NCI-H1436 treated with DMSO at 0.1 percent for 48 hours (cell line): Measurements from ENCODE around the gene C4B.
"Not testable (repeated sequence)": the region's sequence is repeated elsewhere in the genome, so short reads cannot be mapped to it uniquely, and the experiment has no call there.

Experiments
- DNase-seq: peaks from one replicate; lab custom pipeline; 2025; lab: John Stamatoyannopoulos, UW

Gene C4B

DNA sequence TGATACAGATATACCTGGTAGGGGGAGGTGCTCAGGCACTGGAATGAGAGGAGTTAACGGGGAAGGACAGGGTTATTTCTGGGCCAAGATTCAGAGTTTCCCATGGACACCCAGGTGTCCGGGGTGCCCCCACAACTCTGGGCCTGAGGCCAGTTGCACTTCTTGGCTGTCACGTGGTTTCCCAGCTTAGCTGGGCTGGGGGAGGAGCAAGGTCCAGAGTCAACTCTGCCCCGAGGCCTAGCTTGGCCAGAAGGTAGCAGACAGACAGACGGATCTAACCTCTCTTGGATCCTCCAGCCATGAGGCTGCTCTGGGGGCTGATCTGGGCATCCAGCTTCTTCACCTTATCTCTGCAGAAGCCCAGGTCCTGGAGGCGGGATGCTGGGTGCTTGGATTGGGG lies at the start of gene C4B:
C4B (plus strand) TSS at position 249 of the 400 bp plus-strand sequence; CDS start at position 300, 51 bp downstream.
- not testable (repeated sequence) for DNase-seq

DNA sequence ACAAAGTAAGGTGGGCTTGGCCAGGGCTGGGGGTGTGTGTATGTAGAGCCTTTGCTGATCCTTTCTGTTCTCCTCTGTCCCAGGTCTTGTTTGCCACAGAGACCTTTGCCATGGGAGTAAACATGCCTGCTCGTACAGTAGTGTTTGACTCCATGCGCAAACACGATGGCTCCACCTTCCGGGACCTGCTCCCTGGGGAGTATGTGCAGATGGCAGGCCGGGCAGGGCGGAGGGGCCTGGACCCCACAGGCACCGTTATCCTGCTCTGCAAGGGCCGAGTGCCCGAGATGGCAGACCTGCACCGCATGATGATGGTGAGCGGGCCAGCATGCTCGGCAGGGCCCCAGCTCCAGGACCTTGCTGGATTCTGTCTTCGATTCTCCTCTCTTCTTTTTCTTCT lies 48.9 kb upstream of the C4B start:
- no peak for DNase-seq

DNA sequence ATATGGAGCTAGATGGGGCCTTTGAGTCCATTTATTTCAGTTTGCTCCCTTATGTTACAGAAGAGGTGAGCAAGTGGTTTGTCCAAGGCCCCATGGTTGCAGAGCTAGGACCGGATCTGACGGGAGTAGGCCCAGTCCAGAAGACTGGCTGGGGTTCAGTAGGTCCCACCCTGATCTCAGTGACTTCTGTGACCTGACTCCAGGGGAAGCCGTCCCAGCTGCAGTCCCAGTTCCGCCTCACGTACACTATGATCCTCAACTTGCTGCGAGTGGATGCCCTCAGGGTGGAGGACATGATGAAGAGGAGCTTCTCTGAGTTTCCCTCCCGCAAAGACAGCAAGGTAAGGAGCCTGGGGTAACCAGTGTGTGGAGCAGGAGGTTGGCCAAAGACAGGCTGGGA lies 48.1 kb upstream of the C4B start:
- DNase-seq = no peak

DNA sequence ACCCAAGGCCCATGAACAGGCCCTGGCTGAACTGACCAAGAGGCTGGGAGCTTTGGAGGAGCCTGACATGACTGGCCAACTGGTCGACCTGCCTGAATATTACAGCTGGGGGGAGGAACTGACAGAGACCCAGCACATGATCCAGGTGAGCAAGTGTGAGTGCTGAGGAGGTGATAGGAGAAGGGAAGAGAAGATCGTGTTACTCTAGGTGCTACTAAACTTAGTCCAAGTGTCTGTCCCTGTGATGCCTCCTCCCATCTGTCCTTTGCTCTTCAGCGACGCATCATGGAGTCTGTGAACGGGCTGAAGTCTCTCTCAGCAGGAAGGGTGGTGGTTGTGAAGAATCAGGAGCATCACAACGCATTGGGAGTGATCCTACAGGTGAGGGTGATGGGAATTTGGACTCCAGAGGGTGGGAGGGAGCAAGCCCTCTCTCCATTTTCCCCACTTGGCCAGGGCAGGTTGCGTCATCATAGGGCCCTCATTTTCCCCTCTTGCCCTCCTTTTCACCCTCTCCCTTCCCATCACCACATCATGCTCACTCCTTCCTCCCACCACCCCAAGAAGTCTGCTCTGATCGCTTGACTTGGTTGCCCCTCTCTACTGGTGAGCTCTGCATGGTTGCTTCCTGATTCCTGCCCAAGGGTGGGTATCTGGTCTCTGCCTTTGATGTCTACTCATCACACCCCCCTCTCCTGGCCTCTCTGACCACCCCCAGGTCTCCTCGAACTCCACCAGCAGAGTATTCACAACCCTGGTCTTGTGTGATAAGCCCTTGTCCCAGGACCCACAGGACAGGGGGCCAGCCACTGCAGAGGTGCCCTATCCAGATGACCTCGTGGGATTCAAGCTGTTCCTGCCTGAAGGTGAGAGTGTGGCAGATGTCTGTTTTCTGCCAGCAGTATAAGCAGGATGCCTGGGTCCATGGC lies 47.3 kb upstream of the C4B start:
- DNase-seq = no peak

DNA sequence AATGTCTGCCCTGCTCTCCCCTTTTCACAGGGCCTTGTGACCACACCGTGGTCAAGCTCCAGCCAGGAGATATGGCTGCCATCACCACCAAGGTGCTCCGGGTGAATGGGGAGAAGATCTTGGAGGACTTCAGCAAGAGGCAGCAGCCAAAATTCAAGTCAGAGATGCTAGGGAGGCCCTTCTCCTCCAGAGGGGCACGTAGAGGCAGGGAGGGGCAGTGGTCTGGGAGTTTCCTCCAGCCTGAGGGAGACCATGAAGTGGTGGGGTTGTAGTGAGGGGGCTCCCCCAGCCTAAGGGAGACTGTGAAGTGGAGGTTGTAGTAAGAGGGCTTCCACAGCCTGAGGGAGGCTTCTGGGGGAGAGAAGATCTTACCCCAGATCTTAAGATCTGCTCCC lies 46.7 kb upstream of the C4B start:
- DNase-seq = no peak

DNA sequence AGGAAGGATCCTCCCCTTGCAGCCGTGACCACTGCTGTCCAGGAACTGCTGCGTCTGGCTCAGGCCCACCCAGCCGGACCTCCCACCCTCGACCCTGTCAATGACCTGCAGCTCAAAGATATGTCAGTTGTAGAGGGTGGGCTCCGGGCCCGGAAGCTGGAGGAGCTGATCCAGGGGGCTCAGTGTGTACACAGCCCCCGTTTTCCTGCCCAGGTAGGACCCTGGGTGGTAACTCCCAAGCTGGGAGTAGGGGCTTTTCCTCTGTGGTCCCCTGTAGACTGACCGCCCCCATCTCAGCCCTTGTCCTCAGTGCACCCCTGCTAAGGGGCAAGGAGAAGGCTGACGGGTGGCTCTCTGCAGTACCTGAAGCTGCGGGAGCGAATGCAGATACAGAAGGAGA lies 46.3 kb upstream of the C4B start:
- DNase-seq = no peak

DNA sequence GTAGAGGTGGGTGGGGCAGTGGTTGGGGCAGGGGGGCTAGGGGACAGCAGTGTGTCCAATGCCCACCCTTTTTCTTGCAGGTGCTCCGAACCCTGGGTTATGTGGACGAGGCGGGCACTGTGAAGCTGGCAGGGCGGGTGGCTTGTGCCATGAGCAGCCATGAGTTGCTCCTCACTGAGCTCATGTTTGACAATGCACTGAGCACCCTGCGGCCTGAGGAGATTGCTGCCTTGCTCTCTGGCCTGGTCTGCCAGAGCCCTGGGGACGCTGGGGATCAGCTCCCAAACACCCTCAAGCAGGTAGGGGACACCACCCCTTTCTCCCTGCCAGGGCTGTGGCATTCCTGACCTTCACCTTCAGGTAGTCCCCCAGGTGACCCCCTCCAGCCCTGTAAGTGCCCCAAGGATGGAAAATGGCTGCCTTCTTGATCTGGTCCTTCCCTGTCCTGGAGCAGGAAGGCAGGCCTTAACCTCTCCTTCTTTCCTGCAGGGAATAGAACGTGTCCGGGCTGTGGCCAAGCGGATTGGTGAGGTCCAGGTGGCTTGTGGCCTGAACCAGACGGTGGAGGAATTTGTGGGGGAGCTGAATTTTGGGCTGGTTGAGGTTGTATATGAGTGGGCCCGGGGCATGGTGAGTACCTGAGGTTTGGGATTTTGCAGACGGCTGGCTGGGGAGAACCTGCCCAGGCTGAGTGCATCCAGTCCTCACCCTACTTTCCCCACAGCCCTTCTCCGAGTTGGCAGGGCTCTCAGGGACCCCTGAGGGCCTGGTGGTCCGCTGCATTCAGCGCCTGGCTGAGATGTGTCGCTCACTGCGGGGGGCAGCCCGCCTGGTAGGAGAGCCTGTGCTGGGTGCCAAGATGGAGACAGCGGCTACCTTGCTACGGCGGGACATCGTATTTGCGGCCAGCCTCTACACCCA lies 45.5 kb upstream of the C4B start:
- DNase-seq = no peak

DNA sequence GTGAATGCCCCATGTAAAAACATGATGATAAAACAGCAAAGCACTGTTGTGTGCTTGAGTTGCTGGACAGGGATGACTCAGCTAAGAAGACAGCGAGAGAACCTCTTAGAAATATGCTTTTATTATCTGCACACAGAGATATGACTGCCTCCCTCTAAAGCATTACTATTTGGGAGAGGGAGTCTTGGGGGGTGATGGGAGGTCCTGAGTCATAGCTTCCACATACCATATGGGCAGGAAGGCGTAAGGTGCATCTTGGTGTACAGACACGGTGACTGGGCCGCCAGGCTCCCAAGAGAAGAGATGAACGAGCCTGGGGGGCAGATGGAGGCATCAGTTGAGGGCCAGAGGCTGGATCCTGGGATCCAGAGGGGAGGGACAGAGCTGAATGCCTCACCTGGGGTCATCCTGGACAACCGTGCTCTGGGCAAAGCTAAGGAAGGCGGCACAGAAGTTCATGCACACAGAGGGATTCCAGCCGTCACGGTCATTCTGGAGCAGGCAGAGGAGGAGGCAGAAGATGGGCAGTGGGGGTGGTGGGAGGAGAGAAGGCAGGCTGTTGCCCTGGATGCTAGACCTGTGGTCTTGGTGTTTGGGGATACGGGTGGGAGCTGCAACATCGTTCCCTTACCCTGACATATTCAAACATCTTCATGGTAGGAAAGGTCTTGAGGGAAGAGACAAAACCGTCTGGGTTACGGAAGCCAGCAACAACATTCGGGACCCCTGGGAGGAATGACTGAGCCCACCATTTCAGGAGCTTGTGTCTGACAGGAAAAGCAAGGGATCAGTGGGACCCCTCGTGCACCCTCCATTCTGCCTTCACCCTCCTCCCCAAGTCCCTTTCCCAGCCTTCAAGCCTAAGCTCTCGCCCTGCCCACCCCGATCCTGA lies 44.6 kb upstream of the C4B start:
- DNase-seq = no peak

DNA sequence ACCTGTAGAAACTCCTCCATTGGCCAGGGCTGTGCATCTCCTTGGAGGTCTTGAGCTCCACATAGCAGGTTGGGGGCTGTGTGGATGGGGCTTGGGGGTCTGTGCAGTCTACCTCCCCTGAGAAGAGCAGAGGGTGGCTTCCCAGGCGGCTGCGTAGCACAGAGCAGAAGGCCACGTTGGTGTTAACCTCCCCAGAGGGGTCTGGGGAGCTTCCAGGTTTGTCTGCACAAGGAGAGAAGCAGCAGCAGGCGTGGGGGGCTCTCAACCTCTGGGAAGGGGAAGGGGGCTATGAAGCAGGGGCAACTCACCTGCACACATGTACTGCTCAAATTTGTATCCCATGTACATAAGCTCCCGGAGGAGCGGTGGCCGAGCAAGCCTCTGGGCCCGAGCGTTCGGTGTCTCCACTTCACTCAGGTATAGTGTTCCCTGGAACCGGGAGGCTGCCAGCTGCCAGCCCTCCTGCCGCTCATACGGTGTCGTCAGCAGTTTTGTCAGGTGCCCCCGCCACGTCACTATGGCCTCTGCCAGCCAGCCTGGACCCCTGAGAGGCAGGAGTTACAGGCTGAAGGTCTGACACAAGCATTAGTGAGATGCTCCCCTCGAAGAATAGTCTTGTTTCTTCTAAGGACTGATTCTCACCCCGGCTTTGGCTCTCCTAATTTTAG lies 43.9 kb upstream of the C4B start:
- DNase-seq = no peak

DNA sequence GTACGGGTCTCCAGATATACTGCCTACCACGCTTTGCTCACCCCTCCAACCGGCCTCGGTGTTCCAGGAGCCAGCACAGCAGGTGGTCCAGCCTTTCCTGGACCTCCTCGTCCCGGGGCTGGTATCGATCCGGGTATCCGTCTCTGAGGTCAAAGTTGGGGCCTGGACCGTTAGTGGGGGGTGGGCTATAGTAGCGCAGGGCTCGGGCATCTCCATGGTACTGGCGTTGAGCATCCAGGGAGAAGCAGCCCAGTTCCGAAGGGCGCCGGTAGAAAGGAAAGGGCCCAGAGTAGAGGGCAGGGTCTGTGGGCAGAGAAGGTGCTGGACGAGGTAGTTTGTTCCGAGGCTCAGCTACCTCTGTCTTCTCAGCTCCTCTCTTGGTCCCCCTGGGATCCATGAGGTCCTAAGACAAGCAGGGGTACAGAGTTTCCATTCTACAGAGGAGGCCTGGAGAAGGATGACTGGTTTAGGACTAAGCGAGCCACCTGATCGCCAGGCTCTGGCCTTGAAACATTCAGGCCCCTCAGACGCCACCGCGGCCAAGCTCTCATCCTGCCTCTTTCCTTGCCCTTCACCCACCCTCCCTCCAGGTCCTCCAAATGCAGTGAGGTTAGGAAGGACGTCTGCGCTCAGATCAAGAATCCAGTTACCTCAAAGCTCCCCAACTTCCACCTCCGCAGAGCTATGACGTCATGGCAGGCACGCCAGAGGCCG lies 43.2 kb upstream of the C4B start:
- DNase-seq = no peak

DNA sequence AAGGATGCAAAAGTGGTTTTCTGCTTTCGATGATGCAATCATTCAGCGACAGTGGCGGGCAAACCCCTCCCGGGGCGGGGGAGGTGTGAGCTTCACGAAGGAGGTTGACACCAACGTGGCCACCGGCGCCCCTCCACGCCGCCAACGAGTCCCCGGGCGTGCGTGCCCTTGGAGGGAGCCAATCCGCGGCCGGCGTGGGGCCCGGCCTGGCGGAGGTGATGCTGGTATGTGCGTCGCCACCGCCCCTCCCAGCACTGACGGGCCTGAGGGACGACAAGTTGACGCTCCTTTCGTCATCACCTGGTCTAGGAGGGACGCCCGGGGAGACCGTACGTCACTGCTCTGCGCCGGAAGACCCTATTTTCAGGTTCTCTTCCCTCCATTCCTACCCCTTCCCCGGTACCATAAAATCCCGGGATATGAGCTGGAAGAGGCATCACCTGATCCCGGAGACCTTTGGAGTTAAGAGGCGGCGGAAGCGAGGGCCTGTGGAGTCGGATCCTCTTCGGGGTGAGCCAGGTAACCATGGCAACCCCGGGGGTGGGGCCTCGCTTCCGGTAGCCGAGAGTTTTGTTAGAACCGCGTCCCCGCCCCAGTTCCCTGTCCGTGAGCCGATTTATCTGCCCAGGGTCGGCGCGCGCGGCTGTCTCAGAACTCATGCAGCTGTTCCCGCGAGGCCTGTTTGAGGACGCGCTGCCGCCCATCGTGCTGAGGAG lies 42.4 kb upstream of the C4B start, which contains the start of gene DXO:
DXO (minus strand) TSS at position 146 of the 716 bp plus-strand sequence. CDS start 463 bp downstream, outside the sequence.
- peak; percentile 85 for DNase-seq

DNA sequence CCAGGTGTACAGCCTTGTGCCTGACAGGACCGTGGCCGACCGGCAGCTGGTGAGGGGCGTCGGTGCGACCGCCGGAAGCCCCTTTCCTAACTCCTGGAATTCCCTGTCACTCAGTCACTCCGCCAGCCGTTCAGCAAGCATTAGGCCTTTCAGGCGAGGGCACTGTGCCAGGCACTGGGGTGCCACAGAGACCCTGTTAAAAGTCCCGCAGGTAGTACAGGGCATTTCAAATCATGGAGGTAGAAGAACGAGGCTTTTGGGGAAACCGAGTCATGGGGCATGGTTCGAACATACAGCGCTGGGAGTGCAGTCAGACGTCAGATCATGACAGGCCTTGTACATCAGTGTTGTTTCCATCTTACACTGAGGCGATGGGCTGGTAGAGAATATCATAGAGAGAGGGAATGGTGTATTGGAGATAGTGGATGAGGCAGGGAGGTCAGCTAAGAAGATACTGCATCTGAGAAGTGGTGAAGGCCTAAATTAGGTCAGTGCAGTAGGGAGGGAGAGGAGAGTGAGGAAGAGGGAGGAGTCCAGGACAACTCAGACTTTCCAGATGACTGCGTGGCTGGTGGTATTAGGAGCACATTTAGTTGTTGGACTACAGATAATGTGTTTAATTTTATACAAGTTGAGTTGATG lies 41.8 kb upstream of the C4B start:
- no peak for DNase-seq

DNA sequence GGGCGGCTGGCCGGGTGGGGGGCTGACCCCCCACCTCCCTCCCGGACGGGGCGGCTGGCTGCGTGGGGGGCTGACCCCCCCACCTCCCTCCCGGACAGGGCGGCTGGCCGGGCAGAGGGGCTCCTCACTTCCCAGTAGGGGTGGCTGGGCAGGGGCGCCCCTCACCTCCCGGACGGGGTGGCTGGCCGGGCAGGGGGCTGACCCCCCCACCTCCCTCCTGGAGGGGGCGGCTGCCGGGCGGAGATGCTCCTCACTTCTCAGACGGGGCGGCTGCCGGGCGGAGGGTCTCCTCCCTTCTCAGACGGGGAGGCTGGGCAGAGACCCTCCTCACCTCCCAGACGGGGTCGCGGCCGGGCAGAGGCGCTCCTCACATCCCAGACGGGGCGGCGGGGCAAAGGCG lies 38.5 kb upstream of the C4B start:
- DNase-seq = not testable (repeated sequence)

DNA sequence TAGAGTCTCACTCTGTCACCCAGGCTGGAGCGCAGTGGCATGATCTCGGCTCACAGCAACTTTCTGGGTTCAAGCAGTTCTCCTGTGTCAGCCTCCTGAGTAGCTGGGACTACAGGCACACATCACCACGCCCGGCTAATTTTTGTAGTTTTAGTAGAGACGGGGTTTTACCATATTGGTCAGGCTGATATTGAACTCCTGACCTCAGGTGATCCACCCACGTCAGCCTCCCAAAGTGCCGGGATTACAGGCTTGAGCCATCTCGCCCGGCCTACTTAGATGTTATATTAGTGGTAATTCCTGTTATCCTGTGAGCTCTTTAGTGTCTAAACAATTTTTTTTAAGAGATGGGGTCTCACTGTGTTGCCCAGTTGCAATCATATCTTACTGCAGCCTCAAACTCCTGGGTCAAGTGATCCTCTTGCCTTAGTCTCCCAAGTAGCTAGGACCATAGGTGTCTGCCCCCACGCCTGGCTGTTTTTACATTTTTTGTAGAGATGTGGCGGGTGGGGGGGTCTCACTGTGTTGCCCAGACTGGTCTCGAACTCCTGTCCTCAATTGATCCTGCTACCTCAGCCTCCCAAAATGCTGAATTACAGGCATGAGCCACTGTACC lies 36.7 kb upstream of the C4B start:
- DNase-seq = no peak

DNA sequence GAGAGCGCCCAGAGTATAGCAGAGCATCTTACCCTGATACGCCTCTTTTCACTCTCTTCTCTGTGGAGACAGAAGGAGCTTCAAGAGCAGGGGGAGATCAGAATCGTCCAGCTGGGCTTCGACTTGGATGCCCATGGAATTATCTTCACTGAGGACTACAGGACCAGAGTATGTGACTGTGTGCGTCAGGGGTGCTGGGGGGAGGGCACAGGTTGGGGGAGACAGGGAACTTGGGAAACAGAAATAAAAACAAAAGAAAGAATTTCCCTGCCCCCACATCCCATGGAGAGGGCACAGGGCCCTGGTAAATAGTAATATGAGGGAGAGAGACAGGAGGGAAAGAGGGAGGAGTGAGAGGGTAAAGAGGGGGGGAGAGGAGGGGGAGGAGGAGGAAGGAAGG lies 35.8 kb upstream of the C4B start:
- DNase-seq = no peak

DNA sequence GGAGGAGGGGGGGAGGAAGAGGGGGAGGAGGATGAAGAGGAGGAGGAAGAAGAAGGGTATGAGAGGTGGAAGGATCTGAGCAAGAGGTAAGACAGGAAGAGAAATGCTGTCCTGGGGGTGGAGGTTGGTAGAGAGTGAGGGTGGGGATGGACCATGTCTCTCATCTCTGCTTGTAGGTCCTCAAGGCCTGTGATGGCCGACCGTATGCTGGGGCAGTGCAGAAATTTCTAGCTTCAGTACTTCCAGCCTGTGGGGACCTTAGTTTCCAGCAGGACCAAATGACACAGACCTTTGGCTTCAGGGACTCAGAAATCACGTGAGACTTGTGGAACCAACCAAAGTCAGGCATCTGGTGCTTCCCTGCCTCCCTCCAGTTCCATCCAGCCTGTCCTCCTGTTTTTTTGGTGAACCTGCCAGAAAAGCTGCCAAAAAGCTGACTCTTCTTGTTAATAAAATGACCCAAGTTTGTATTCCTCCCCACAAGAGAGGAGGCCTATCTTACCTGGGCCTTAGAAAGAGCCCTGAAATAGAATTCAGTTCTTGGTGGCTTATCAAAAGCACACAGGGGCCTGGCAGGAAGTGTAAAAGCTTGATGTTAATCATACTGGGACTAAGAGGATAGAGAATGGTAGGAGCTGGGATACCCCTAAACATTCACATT lies 35.2 kb upstream of the C4B start:
- no peak for DNase-seq

DNA sequence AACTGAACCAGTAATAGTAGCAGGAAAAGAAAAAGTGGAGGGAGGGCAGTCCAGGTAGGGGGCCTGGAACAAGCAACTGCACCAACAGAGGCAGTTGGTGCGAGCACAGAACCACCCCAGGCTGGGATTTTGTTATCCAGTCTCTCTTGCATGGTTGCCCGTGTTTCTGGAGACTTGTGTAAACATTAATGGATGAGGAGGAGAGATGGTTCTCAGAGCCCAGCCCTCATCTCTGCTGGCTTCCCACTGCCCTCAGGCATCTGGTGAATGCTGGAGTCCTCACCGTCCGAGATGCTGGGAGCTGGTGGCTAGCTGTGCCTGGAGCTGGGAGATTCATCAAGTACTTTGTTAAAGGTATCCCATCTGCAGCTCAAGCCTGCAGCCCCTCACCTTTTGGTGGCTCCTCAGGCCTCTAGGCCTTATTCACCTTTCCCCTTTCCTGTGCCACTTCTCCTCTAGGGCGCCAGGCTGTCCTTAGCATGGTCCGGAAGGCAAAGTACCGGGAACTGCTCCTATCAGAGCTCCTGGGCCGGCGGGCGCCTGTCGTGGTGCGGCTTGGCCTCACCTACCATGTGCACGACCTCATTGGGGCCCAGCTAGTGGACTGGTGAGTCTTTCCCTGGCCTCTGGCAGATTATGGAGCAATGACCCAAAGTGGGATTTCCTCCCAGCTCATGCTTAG lies 34.3 kb upstream of the C4B start:
- not testable (repeated sequence) for DNase-seq

DNA sequence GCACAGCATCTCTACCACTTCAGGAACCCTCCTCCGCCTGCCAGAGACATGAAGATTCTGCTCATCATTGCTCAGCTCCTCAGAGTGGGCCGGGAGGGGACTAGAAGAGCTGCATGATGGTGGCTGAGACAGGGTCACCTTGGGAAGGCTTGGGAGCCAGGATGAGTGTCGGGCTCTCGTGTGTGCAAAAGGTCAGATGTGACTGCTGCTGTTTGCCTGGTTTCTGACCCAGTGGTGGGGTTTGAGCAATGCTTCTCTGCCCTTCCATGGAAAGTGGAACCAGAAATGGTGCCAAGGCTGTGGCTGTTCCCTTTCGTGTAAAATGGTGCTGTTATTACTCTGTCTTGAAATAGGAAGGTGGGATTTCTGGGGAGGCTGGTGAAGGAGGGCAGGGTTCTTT lies 33.6 kb upstream of the C4B start:
- DNase-seq = not testable (repeated sequence)
